CD1c-positive myeloid dendritic cell (primary cell): ENCODE data around the gene SBK1.
"Not testable (repeated sequence)": the region's sequence is repeated elsewhere in the genome, so short reads cannot be mapped to it uniquely, and the experiment has no call there.

Experiments
- DNase-seq: peaks from one replicate; pipeline ENCODE4 v3.0.0-alpha.2; 2016; ENCODE audit errors: extremely low spot score

Gene SBK1

GRCh38 chr16:28308794-28309584 lies 16.7 kb downstream of the SBK1 start:
- no peak for DNase-seq

DNA sequence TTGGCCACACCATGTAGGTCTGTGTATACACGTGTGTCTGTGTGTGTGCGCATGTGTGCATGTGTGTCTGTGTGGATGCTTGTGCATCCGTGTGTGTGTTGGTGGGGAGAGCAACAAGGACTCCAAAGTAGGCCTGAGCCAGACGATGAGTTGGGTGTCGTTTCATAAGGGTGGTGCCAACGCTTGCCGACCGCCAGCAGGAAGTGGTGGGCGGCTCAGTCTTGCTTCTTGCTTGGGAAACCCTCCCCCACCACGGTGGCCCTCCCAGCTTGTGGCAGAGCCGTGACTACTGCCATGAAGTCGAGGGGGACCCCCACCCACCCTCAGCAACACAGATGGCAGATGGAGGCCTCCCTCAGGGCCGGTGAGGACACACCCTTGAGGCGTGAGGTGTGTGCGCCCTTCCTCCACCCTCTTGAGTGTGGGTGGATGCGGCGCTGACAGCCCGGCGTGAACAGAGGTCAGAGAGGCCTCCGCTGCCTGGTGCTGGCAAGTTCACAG lies 17.5 kb downstream of the SBK1 start:
- DNase-seq, result peak; percentile 60

DNA sequence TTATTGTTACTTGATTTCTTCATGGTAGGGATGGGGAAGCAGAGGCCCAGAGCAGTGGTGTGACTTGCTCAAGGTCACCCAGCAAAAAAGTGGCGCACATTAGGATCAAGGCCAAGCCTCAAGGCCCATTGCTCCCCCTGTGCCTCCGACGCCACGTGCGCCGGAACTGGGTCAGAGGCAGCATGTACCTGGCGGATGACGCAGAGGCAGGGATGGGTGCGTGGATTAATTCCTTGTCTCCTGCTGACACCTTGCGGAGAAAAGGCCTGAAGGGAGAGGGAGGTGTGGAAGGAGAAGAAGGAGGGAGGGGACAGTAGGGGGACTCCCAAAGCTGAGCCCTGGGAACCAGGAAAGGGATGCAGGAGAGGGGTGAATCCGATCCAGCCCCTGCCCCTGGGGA lies 18.5 kb downstream of the SBK1 start:
- DNase-seq, result no peak

DNA sequence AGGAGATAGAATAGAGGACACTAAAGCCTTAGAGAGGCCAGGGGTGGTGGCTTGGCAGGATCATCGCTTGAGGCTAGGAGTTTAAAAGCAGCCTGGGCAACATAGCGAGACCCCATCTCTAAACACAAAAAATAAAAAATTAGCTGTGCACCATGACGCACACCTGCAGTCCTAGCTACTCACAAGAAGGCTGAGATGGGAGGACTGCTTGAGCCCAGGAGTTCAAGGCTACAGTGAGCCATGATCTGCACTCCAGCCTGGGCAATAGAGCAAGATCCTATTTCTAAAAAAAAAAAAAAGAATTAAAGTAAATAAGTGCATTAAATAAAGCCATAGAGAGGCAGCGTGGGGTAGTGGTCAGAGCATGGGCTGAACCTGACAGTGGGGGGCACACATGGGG lies 19.1 kb downstream of the SBK1 start:
- no peak for DNase-seq

DNA sequence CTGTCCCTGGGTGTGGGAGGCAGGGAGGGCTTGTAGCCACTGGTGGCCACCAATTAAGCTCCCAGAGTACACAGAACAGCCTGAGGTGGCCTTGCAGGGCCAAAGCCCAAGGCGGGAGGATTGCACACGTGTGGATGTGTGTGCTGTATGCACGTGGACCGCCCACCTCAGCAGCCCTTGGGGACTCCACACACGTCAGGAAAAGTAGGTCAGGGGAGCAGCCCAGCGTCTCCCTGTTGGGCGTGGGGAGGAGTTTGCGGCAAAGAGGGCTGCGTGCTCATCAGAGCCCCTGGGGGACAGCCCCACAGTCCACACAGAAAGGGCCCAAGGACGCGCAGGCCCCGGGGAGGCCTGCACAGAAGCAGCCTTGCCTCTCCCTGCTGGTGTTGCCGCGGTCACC lies 19.6 kb downstream of the SBK1 start:
- no peak for DNase-seq

DNA sequence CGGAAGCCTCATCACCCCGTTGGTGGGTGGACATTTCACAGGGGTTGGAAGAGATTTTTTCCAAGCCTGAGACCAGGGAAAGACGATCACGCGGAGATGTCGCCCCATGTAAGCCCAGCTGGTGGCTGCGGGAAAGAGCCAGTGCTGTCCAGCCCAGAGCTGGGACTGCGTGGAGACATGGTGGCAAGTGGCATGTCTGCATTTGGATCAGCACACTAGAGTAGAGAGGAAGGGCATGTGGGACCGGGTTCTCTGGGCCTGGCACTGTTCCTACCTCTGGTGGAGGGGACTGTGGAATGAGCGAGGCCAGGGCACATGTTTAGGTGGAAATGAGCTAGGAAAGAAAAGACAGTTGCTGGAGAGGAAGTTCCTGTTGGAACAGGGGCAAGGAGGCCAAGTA lies 20.0 kb downstream of the SBK1 start:
- DNase-seq, result no peak

DNA sequence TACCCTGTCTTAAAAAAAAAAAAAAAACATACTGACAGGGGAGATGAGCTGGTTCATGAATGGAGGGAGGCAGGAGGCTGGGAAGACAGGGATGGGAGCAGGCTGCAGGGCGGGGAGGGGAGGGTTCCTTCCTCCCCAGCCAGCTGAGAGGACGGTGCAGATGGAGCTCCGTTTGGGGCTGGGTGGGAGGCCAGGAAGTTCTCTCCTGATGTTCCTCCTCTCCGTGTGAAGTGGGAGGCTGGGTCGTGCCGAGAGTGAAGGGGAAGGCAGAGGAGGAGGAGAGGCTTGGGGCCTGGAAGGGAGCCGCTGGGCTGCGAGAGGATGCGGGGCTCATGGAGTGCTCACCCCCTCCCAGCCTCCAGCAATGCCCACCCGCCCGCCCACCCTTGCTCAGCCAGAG lies 21.3 kb downstream of the SBK1 start:
- no peak for DNase-seq

DNA sequence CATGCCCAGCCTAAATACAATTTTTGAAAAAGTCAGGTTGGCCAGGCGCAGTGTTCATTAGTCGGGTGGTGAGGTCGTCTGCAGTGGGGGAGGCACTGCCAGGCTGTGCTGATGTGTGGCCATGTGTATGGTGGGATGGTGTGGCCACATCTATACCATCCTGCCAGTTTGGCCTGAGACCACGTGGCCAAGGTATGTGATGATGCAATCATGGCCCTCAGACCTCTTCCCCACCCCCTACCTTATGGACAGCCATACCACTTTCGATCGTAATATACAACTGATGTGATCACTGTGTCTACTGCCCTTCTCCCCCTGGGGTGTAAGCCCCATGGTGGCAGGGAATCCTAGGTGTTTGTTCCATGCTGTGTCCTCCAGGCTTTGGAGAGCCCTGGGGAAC lies 23.7 kb downstream of the SBK1 start:
- DNase-seq, result no peak

DNA sequence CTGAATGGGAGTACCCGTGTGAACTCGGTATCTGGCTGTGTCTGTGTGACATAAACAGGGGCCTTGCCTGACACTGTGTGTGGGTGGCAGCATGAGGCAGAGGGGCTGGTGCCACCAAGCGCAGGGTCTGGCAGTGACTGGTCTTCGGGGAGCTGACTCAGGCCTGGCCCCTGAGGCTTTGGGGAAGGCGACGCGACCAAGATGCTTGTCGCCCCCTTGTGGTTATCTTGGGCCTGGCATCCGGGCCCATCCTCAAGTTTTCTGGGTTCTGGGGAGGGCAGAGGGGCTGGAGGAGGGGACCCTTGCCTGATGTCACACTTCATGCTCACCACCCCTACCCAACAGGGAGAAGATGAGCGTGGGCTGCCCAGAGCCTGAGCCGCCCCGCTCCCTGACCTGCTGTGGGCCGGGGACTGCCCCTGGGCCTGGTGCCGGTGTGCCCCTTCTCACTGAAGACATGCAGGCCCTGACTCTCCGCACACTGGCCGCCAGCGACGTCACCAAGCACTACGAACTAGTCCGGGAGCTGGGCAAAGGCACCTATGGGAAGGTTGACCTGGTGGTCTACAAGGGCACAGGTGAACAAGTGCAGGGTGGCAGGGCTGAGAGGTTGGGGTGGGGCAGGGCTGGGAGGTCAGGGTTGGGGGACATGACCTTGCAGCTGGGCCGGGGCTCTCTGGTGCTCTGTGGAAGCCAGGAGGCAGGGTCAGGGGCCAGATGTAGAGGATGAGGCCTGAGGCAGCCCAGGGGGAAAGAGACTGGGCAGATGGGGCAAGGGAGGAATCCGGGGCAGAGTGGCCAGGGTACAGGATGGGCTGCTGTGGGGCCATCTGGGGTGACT lies 24.9 kb downstream of the SBK1 start:
- peak; percentile 76 for DNase-seq

GRCh38 chr16:28318042-28318744 lies 25.9 kb downstream of the SBK1 start:
- DNase-seq, result no peak

- no peak for DNase-seq
Measured at GRCh38 chr16:28319476-28320022, 27.2 kb downstream of the SBK1 start.

DNA sequence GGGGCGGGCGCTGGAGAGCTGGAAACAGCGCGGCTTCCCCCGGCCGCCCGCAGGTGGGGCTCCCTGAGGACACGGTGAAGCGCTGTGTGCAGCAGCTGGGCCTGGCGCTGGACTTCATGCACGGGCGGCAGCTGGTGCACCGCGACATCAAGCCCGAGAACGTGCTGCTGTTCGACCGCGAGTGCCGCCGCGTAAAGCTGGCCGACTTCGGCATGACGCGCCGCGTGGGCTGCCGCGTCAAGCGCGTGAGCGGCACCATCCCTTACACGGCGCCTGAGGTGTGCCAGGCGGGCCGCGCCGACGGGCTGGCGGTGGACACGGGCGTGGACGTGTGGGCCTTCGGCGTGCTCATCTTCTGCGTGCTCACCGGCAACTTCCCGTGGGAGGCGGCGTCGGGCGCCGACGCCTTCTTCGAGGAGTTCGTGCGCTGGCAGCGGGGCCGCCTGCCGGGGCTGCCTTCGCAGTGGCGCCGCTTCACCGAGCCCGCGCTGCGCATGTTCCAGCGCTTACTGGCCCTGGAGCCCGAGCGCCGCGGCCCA lies 27.8 kb downstream of the SBK1 start:
- DNase-seq, result no peak

- DNase-seq, result no peak
Measured at GRCh38 chr16:28320741-28321140, 28.4 kb downstream of the SBK1 start.

- peak; percentile 41 for DNase-seq
Measured at GRCh38 chr16:28321700-28322411, 29.5 kb downstream of the SBK1 start.

DNA sequence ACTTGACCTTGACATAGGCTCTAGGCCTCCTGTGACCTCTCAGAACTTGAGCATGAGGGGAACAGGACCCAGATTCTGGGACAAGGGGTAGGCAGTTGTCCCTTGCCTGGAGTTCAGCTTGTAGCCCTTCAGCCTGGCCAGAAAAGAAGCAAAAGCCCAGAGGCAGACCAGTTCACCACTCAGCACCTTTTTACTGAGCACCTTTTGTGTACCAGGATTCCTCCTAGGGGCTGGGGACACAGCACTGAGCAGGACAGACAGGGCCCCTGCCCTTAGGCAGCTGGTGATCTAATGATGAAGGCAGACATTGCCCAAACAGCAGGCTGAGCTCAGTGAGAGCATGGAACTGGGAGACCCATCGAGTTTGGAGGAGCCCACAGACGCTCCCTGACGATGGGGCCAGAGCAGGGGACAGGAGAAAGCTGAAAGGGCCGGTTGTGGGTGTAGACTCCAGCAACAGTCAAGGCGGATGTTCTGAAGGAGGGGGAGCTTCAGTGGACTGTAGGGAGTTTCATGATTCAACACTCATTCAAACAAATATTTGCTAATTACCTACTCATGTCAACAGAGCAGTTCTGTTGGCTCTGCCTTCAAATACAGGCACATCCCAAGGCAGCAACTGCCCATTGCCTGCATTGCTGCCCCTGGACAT lies 32.0 kb downstream of the SBK1 start:
- DNase-seq, result no peak

- DNase-seq, result no peak
Measured at GRCh38 chr16:28324887-28325279, 32.6 kb downstream of the SBK1 start.

DNA sequence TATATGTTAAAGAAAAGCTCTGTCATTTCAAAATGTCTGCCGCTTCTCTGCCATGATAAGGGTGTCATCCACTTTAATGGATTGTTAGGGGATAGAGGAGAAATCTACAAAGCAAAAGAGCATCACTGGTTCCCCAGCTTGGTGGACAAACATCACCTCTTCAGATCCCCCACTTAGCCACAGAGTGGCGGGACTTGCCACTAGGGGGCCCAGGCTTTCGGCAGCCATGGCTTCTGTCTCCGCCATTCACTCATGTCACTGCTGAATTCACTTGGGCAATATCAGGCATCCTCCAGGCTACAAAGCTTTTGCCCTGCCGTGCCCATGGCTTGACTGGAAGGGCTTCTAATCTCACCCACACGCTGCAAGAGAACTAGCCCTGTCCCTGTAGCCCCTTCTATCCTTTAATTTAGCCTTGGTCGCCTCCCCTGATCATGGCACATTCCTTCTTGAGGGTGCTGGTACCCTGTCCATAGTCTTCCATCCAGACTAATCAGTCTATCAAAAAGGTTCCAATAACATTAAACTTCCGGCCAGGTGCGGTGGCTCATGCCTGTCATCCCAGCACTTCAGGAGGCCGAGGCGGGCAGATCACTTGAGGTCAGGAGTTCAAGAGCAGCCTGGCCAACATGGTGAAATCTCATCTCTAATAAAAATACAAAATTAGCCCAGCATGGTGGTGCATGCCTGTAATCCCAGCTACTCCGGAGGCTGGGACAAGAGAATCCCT lies 34.7 kb downstream of the SBK1 start:
- peak; percentile 72 for DNase-seq

GRCh38 chr16:28330232-28330631 lies 37.9 kb downstream of the SBK1 start:
- DNase-seq, result not testable (repeated sequence)

DNA sequence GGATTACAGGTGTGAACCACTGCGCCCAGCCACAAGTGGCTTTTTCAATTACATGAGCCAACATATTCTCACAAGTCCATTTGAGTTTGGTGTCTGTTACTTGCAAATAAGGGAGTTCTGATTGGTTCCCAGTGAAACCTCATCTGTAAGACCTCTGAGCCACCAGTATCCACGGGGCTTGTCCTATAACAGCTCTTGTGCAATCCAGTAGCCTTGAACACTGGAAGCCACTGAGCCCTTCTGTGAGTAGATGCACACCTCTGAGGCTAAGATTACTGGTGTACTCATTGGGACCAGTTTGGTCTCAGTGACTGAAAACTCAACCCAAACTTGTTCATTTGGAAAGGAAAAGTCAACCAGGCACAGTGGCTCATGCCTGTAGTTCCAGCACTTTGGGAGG lies 38.7 kb downstream of the SBK1 start:
- DNase-seq, result not testable (repeated sequence)

- not testable (repeated sequence) for DNase-seq
Measured at GRCh38 chr16:28332632-28333031, 40.3 kb downstream of the SBK1 start.
